ENCODE data around the gene CKAP4. TPM values are rescaled to one million over a fixed set of nuclear protein-coding genes. Genes with fewer than 3 reads are reported as not detected.

CKAP4 gene
- total and polyA plus RNA-seq, 2 of the 13 experiments (the other 11 are each of a cell fraction or from before 2014, with no cell fraction given) = 39.2 to 70.2 TPM

DNA sequence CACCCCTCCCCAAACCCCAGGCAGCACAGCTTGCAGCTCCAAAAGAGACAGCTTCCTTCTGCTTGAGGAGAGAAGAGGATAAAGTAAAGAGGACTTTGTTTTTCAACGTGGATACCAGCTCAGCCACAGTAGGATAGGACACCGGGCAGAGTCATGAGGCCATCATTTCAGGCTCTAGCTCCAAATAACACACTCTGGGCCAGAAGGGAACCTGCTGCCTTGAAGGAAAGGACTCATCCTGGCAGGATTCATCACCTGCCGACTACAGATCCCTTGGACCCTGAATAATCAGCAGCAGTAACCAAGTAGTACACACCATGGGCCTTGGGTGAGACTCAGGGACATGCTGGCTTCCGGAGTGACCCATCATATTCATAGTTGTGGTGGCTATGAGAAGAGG, 10.4 kb upstream of the CKAP4 start:
- no peak for FAIRE-seq
- ATAC-seq = no peak
- ChIA-PET CTCF (ENCODE audit: low intra/inter-chr PET ratio, low total read pairs) (no interaction called here), POLR2A (no interaction called here)
- Histone ChIP-seq H3K36me3 (replicated peaks in 1 of 2; ENCODE audit: control insufficient read depth in 1 of 2, insufficient read depth in 2 of 2, low read length in 2 of 2) (no peaks in the 10 kb centered on the region), H3K27me3 (ENCODE audit: control insufficient read depth in 1 of 2, insufficient read depth in 2 of 2, low read length in 2 of 2) (0 out of 5 replicates have a peak, but pooled peaks cover 0 to 3% of the 10 kb centered on the region in 2 experiments), H3K79me2 (ENCODE audit: insufficient read depth, low read length) (no peaks in the 10 kb centered on the region), H3K4me3 (replicated peaks in 1 of 3; ENCODE audit: insufficient read depth in 1 of 3, low read depth in 2 of 3, low read length in 3 of 3) (no peak overlapping the region), H3K9ac (ENCODE audit: insufficient read depth, low read depth, low read length) (no peak overlapping the region), H3K9me3 (ENCODE audit: low read length) (no peaks in the 10 kb centered on the region), H3K4me1 (ENCODE audit: insufficient read depth, low read length) (no peaks in the 10 kb centered on the region), H4K20me1 (ENCODE audit: insufficient read depth, low read length) (no peaks in the 10 kb centered on the region), H3K27ac (ENCODE audit: extremely low read length, insufficient read depth, low read length) (no peak overlapping the region), H3K4me2 (ENCODE audit: low read depth, low read length) (no peak overlapping the region), H2AFZ (ENCODE audit: low read length) (no peak overlapping the region)
- TF ChIP-seq REXO4 (CRISPR knock-in tag; IDR thresholded peaks at IDR 0.05; ENCODE audit: borderline replicate concordance) (no peak), TRIM24 (CRISPR knock-in tag; IDR thresholded peaks at IDR 0.05) (no peak), EHMT2 (IDR thresholded peaks at IDR 0.05; ENCODE audit: borderline replicate concordance, low read depth, low read length) (no peak), RBFOX2 (IDR thresholded peaks at IDR 0.05; ENCODE audit: low read depth, low read length) (no peak), AKAP8 (CRISPR knock-in tag; IDR thresholded peaks at IDR 0.05) (no peak), DNMT1 (CRISPR knock-in tag; IDR thresholded peaks at IDR 0.05) (no peak), ZNF703 (CRISPR knock-in tag; IDR thresholded peaks at IDR 0.05; ENCODE audit: borderline replicate concordance) (no peak), ZFP41 (CRISPR knock-in tag; IDR thresholded peaks at IDR 0.05; ENCODE audit: borderline replicate concordance) (no peak), SALL1 (CRISPR knock-in tag; IDR thresholded peaks at IDR 0.05) (no peak), JUNB (CRISPR knock-in tag; IDR thresholded peaks at IDR 0.05; ENCODE audit: borderline replicate concordance) (no peak), SETDB1 (CRISPR knock-in tag; IDR thresholded peaks at IDR 0.05; ENCODE audit: borderline replicate concordance) (no peak), ZNF883 (CRISPR knock-in tag; IDR thresholded peaks at IDR 0.05; ENCODE audit: not compliant biosample characterization) (no peak), ZNF678 (CRISPR knock-in tag; IDR thresholded peaks at IDR 0.05) (no peak), ZIK1 (CRISPR knock-in tag; IDR thresholded peaks at IDR 0.05; ENCODE audit: borderline replicate concordance, low read depth) (no peak), IKZF4 (CRISPR knock-in tag; IDR thresholded peaks at IDR 0.05; ENCODE audit: borderline replicate concordance, low read depth, not compliant biosample characterization) (no peak), PPARG (CRISPR knock-in tag; conservative IDR thresholded peaks at IDR 0.05) (no peak), PHF20 (CRISPR knock-in tag; IDR thresholded peaks at IDR 0.05) (no peak), FOSL2 (CRISPR knock-in tag; IDR thresholded peaks at IDR 0.05) (no peak), FOSL1 (CRISPR knock-in tag; IDR thresholded peaks at IDR 0.05; ENCODE audit: borderline replicate concordance) (no peak)
- TF ChIP-seq, protein P1, sequence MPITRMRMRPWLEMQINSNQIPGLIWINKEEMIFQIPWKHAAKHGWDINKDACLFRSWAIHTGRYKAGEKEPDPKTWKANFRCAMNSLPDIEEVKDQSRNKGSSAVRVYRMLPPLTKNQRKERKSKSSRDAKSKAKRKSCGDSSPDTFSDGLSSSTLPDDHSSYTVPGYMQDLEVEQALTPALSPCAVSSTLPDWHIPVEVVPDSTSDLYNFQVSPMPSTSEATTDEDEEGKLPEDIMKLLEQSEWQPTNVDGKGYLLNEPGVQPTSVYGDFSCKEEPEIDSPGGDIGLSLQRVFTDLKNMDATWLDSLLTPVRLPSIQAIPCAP (CRISPR knock-in tag; IDR thresholded peaks at IDR 0.05; ENCODE audit: low read depth) = no peak
- intact Hi-C loops (cut with micrococcal nuclease; ENCODE audit: unreplicated experiment) (no loop called here), in situ Hi-C loops (cut with HindIII; ENCODE audit: extremely low pct_ligation_motif_present, low pct_unique_long_range_greater_than_20kb) (no loop called here)
- 23% methylated on average over 4 of the region's 4 CpGs for WGBS (ENCODE audit: low lambda C conversion rate)
- BruUV-seq (replicated peaks) = no TSS peak
- DNase-seq (ENCODE audit: low spot score) = no peak

Data from HepG2 (cell line).